ENCODE results near the gene C16orf74.

DNA sequence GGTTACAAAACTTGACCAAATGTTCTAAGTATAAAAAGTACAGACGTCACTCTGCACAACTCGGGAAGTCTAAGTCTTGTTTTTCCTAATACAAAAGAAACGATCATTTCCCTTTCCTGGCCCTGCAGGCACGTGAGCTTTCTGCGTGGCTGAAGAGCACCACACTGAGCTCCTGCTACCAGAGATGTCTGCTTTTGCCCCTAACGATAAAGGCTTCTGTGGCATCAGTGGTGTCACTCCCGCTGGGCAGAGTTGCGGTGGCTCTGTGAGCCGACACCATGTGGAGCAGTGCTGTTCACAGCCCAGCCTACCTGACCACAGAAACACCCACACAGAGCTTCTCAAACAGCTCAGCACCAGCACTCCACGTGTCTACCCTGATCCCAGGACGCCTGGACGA lies 28.0 kb upstream of the C16orf74 start:
- TF ChIP-seq, protein P1, sequence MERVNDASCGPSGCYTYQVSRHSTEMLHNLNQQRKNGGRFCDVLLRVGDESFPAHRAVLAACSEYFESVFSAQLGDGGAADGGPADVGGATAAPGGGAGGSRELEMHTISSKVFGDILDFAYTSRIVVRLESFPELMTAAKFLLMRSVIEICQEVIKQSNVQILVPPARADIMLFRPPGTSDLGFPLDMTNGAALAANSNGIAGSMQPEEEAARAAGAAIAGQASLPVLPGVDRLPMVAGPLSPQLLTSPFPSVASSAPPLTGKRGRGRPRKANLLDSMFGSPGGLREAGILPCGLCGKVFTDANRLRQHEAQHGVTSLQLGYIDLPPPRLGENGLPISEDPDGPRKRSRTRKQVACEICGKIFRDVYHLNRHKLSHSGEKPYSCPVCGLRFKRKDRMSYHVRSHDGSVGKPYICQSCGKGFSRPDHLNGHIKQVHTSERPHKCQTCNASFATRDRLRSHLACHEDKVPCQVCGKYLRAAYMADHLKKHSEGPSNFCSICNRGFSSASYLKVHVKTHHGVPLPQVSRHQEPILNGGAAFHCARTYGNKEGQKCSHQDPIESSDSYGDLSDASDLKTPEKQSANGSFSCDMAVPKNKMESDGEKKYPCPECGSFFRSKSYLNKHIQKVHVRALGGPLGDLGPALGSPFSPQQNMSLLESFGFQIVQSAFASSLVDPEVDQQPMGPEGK (CRISPR knock-in tag; IDR thresholded peaks at IDR 0.05; ENCODE audit: borderline replicate concordance) = no peak
- no peak for TF ChIP-seq ZFP3 (CRISPR knock-in tag; IDR thresholded peaks at IDR 0.05)
- TF ChIP-seq RARB (CRISPR knock-in tag; IDR thresholded peaks at IDR 0.05) = no peak
- TF ChIP-seq TOX (CRISPR knock-in tag; IDR thresholded peaks at IDR 0.05; ENCODE audit: borderline replicate concordance) = no peak
- no peak for TF ChIP-seq ZC3H10 (CRISPR knock-in tag; IDR thresholded peaks at IDR 0.05)
- TF ChIP-seq ZNF8 (CRISPR knock-in tag; IDR thresholded peaks at IDR 0.05) = no peak
- TF ChIP-seq ISL1 (CRISPR knock-in tag; IDR thresholded peaks at IDR 0.05) = no peak
- TF ChIP-seq ZNF565 (CRISPR knock-in tag; conservative IDR thresholded peaks at IDR 0.05; ENCODE audit: low read depth) = no peak
- TF ChIP-seq ARNTL (CRISPR knock-in tag; IDR thresholded peaks at IDR 0.05; ENCODE audit: borderline replicate concordance, low read depth) = no peak
- no peak for TF ChIP-seq TCF4 (CRISPR knock-in tag; IDR thresholded peaks at IDR 0.05; ENCODE audit: borderline replicate concordance)
